Midbrain (tissue), 1 donor: ENCODE results near the gene PIEZO1.

Source experiments
- DNase-seq: peaks from one replicate; lab custom pipeline; 2025; lab: John Stamatoyannopoulos, UW

The PIEZO1 gene

GRCh38 chr16:88733630-88734360 is 51.2 kb downstream of the PIEZO1 start:
- DNase-seq = no peak

GRCh38 chr16:88732961-88733294 is 52.1 kb downstream of the PIEZO1 start:
- no peak for DNase-seq

- DNase-seq = no peak
These were observed 52.7 kb downstream of the PIEZO1 start for GRCh38 chr16:88732172-88732960.

GRCh38 chr16:88731699-88732098 is 53.3 kb downstream of the PIEZO1 start:
- DNase-seq = no peak

- DNase-seq = no peak
These were observed 54.1 kb downstream of the PIEZO1 start for GRCh38 chr16:88730632-88731607.

GRCh38 chr16:88727871-88728270 is 57.1 kb downstream of the PIEZO1 start:
- DNase-seq = no peak

- no peak for DNase-seq
These were observed 58.0 kb downstream of the PIEZO1 start for GRCh38 chr16:88726981-88727380.

- DNase-seq = no peak
These were observed 58.6 kb downstream of the PIEZO1 start for GRCh38 chr16:88726408-88726749.

- no peak for DNase-seq
These were observed 59.2 kb downstream of the PIEZO1 start for GRCh38 chr16:88725609-88726407.

- DNase-seq = no peak
These were observed 60.0 kb downstream of the PIEZO1 start for GRCh38 chr16:88724855-88725555.

- no peak for DNase-seq
These were observed 61.1 kb downstream of the PIEZO1 start for GRCh38 chr16:88723911-88724310.

GRCh38 chr16:88723507-88723887 is 61.5 kb downstream of the PIEZO1 start:
- no peak for DNase-seq

- no peak for DNase-seq
These were observed 62.1 kb downstream of the PIEZO1 start for GRCh38 chr16:88722784-88723506.

GRCh38 chr16:88721815-88722755 is 62.9 kb downstream of the PIEZO1 start:
- no peak for DNase-seq

GRCh38 chr16:88721236-88721635 is 63.8 kb downstream of the PIEZO1 start:
- DNase-seq = no peak

- DNase-seq = no peak
These were observed 64.5 kb downstream of the PIEZO1 start for GRCh38 chr16:88720396-88720970.

GRCh38 chr16:88719933-88720296 is 65.1 kb downstream of the PIEZO1 start:
- DNase-seq = no peak

GRCh38 chr16:88719267-88719932 is 65.6 kb downstream of the PIEZO1 start:
- DNase-seq = peak; percentile 86
